ENCODE measurements around the gene CNTN5.

Gene CNTN5

GRCh38 chr11:99932684-99933083, 911.9 kb downstream of the CNTN5 start:
- DNase-seq, result no peak

GRCh38 chr11:99934008-99934407, 913.3 kb downstream of the CNTN5 start:
- no peak for DNase-seq
- TF ChIP-seq GATA1 (IDR thresholded peaks at IDR 0.05; ENCODE audit: low read depth, low read length) (no peak), POLR2A (IDR thresholded peaks at IDR 0.05; ENCODE audit: low read length) (no peak)

More at GRCh38 chr11:99932684-99933083, 911.9 kb downstream of the CNTN5 start:
- no peak for TF ChIP-seq POLR2A (IDR thresholded peaks at IDR 0.05; ENCODE audit: low read length)
- no peak for TF ChIP-seq GATA1 (IDR thresholded peaks at IDR 0.05; ENCODE audit: low read depth, low read length)

- TF ChIP-seq GATA1 (IDR thresholded peaks at IDR 0.05; ENCODE audit: low read depth, low read length) (no peak), POLR2A (IDR thresholded peaks at IDR 0.05; ENCODE audit: low read length) (no peak)
- DNase-seq, result no peak
Measured at GRCh38 chr11:99937330-99937729, 916.6 kb downstream of the CNTN5 start.

- DNase-seq, result no peak
Measured at GRCh38 chr11:99952816-99953215, 932.1 kb downstream of the CNTN5 start.

GRCh38 chr11:99960536-99960935, 939.8 kb downstream of the CNTN5 start:
- no peak for DNase-seq
- no peak for TF ChIP-seq GATA1 (IDR thresholded peaks at IDR 0.05; ENCODE audit: low read depth, low read length)
- no peak for TF ChIP-seq POLR2A (IDR thresholded peaks at IDR 0.05; ENCODE audit: low read length)

More at GRCh38 chr11:99952816-99953215, 932.1 kb downstream of the CNTN5 start:
- TF ChIP-seq GATA1 (IDR thresholded peaks at IDR 0.05; ENCODE audit: low read depth, low read length) (no peak), POLR2A (IDR thresholded peaks at IDR 0.05; ENCODE audit: low read length) (no peak)

- DNase-seq, result no peak
- TF ChIP-seq GATA1 (IDR thresholded peaks at IDR 0.05; ENCODE audit: low read depth, low read length) (no peak), POLR2A (IDR thresholded peaks at IDR 0.05; ENCODE audit: low read length) (no peak)
Measured at GRCh38 chr11:99968336-99968735, 947.6 kb downstream of the CNTN5 start.

- DNase-seq, result no peak
- TF ChIP-seq GATA1 (IDR thresholded peaks at IDR 0.05; ENCODE audit: low read depth, low read length), result no peak
- no peak for TF ChIP-seq POLR2A (IDR thresholded peaks at IDR 0.05; ENCODE audit: low read length)
Measured at GRCh38 chr11:99973993-99974392, 953.2 kb downstream of the CNTN5 start.

- TF ChIP-seq GATA1 (IDR thresholded peaks at IDR 0.05; ENCODE audit: low read depth, low read length) (no peak), POLR2A (IDR thresholded peaks at IDR 0.05; ENCODE audit: low read length) (no peak)
- DNase-seq, result no peak
Measured at GRCh38 chr11:99979042-99979441, 958.3 kb downstream of the CNTN5 start.

- no peak for TF ChIP-seq POLR2A (IDR thresholded peaks at IDR 0.05; ENCODE audit: low read length)
- no peak for TF ChIP-seq GATA1 (IDR thresholded peaks at IDR 0.05; ENCODE audit: low read depth, low read length)
- no peak for DNase-seq
Measured at GRCh38 chr11:99987821-99988470, 967.2 kb downstream of the CNTN5 start.

- DNase-seq, result no peak
- TF ChIP-seq GATA1 (IDR thresholded peaks at IDR 0.05; ENCODE audit: low read depth, low read length), result no peak
- no peak for TF ChIP-seq POLR2A (IDR thresholded peaks at IDR 0.05; ENCODE audit: low read length)
Measured at GRCh38 chr11:99988471-99988837, 967.7 kb downstream of the CNTN5 start.

- no peak for DNase-seq
- TF ChIP-seq POLR2A (IDR thresholded peaks at IDR 0.05; ENCODE audit: low read length) (no peak), GATA1 (IDR thresholded peaks at IDR 0.05; ENCODE audit: low read depth, low read length) (no peak)
Measured at GRCh38 chr11:100003985-100004384, 983.2 kb downstream of the CNTN5 start.

GRCh38 chr11:100004541-100004940, 983.8 kb downstream of the CNTN5 start:
- DNase-seq, result no peak
- TF ChIP-seq GATA1 (IDR thresholded peaks at IDR 0.05; ENCODE audit: low read depth, low read length), result no peak
- no peak for TF ChIP-seq POLR2A (IDR thresholded peaks at IDR 0.05; ENCODE audit: low read length)

GRCh38 chr11:100008417-100008816, 987.7 kb downstream of the CNTN5 start:
- TF ChIP-seq GATA1 (IDR thresholded peaks at IDR 0.05; ENCODE audit: low read depth, low read length), result no peak
- no peak for TF ChIP-seq POLR2A (IDR thresholded peaks at IDR 0.05; ENCODE audit: low read length)
- no peak for DNase-seq

- no peak for DNase-seq
Measured at GRCh38 chr11:100009728-100010127, 989.0 kb downstream of the CNTN5 start.

GRCh38 chr11:100010393-100010792, 989.6 kb downstream of the CNTN5 start:
- peak in 1 of 2 experiments; percentile 25 for DNase-seq
- TF ChIP-seq POLR2A (IDR thresholded peaks at IDR 0.05; ENCODE audit: low read length) (no peak), GATA1 (IDR thresholded peaks at IDR 0.05; ENCODE audit: low read depth, low read length) (no peak)

More at GRCh38 chr11:100009728-100010127, 989.0 kb downstream of the CNTN5 start:
- TF ChIP-seq POLR2A (IDR thresholded peaks at IDR 0.05; ENCODE audit: low read length), result no peak
- no peak for TF ChIP-seq GATA1 (IDR thresholded peaks at IDR 0.05; ENCODE audit: low read depth, low read length)
